Measurements from ENCODE around the gene APLF. TPM values are rescaled to one million over a fixed set of nuclear protein-coding genes. Genes with fewer than 3 reads are reported as not detected.

APLF gene, protein sequence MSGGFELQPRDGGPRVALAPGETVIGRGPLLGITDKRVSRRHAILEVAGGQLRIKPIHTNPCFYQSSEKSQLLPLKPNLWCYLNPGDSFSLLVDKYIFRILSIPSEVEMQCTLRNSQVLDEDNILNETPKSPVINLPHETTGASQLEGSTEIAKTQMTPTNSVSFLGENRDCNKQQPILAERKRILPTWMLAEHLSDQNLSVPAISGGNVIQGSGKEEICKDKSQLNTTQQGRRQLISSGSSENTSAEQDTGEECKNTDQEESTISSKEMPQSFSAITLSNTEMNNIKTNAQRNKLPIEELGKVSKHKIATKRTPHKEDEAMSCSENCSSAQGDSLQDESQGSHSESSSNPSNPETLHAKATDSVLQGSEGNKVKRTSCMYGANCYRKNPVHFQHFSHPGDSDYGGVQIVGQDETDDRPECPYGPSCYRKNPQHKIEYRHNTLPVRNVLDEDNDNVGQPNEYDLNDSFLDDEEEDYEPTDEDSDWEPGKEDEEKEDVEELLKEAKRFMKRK
- total RNA-seq (2022) (4.2 and 4.5 TPM in 2 replicates), Bru-seq, nascent RNA (percentile 48 among the genes with signal in this experiment), BruChase-seq, experiment 1, labeled RNA remaining after a 6-hour chase (percentile 45 among the genes with signal in this experiment), BruChase-seq, experiment 2, labeled RNA remaining after a 2-hour chase (percentile 48 among the genes with signal in this experiment)
- long read RNA-seq, partial matches to known transcripts = 1 of 6 reads
- long read RNA-seq, other reads (novel, unspliced or antisense) = 2 of 6 reads

DNA sequence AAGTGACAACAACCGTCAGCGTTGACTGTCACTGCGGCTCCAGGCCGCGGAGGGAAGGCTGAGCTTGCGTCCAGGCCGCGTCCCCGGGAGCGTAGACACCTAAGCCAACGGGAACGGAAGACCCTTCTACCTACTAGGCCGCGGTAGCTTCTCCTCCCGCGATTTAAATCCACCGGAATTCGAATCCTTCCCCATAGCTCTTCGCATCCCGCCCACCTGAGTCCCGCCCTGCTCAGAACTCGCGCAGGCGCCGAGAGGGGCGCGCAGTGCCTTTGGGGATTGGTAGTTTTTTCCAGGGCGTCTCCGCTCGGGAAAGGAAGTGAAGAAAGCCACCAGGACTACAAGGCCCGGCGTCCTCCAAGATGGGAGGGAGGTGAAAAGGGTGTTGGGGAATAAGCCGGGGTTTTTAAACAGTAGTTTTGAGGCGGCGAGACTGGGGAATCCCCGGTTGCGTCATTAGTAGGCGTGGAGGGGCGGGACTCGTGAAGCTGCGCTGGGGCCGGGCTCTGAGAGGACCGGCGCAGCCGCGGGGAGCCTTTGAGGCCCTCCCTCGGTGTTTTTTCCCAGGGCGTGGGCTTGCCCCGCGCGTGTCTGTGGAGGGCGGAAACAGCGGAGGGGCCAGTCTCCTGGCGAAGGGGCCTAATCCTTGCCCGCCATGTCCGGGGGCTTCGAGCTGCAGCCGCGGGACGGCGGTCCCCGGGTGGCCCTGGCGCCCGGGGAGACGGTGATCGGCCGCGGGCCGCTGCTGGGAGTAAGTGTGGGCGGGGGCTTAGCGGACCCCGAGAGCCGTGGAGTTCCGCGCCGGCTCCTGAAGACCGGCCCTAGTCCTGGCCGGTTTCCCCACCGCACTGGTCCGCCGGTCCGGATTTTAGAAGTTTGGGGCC is at the start of gene APLF, which contains the start of gene FBXO48:
APLF (plus strand) TSS at position 509 of the 884 bp plus-strand sequence; CDS start at position 656, 147 bp downstream.
FBXO48 (minus strand) TSS at position 218 of the 884 bp plus-strand sequence. CDS start 2,149 bp downstream, outside the sequence.
- intact Hi-C loops (cut with micrococcal nuclease; ENCODE audit: unreplicated experiment) = loop anchor here (5.0 to 10.0 kb wide), 2 partner anchors 440 to 1193 kb away; no protein-coding TSS in a partner anchor

DNA sequence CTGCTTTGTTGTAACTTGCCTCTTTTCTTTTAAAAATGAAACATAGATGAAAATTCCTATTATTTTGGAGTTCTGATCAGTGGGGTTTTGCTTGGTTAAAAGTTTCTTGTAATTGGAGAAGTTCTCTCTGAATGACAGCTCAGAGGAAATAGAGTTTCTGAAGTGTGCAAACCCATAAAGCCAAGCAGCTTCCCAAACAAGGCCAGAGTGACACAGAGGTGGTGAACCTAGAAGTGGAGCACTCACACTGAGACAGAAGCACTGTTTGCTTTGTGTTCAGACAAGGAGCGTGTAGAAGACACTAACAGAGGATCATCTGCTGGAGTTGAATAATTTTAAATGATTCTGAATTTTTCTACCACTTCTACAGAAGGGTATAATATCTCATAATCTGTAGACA is 49.5 kb upstream of the APLF start:
- CTCF ChIA-PET = interaction anchor here (0.9 kb wide), 1 partner anchor 23 kb away, joined by 3 read pairs; no protein-coding TSS in a partner anchor
- Mint-ChIP-seq H3K27ac (ENCODE audit: unreplicated experiment) (no peak overlapping the region), H3K36me3 (ENCODE audit: insufficient read depth, unreplicated experiment) (no peaks in the 10 kb centered on the region), H3K27me3 (ENCODE audit: unreplicated experiment) (peaks cover 47% of the 10 kb centered on the region), H3K4me3 (ENCODE audit: low read depth, unreplicated experiment) (no peak overlapping the region), H3K9me3 (ENCODE audit: low read depth, unreplicated experiment) (no peaks in the 10 kb centered on the region), H3K4me1 (ENCODE audit: low read depth, unreplicated experiment) (no peaks in the 10 kb centered on the region)
- TF ChIP-seq, protein P1, sequence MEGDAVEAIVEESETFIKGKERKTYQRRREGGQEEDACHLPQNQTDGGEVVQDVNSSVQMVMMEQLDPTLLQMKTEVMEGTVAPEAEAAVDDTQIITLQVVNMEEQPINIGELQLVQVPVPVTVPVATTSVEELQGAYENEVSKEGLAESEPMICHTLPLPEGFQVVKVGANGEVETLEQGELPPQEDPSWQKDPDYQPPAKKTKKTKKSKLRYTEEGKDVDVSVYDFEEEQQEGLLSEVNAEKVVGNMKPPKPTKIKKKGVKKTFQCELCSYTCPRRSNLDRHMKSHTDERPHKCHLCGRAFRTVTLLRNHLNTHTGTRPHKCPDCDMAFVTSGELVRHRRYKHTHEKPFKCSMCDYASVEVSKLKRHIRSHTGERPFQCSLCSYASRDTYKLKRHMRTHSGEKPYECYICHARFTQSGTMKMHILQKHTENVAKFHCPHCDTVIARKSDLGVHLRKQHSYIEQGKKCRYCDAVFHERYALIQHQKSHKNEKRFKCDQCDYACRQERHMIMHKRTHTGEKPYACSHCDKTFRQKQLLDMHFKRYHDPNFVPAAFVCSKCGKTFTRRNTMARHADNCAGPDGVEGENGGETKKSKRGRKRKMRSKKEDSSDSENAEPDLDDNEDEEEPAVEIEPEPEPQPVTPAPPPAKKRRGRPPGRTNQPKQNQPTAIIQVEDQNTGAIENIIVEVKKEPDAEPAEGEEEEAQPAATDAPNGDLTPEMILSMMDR (IDR thresholded peaks at IDR 0.05; ENCODE audit: unreplicated experiment) = no peak
- no TSS peak for BruUV-seq (replicated peaks)
- DNase-seq = no peak
- intact Hi-C loops (cut with micrococcal nuclease; ENCODE audit: unreplicated experiment) = no loop called here

More for the DNA sequence above, at the start of gene APLF, which contains the start of gene FBXO48:
- DNase-seq = peak; percentile 96
- H3K27me3 Mint-ChIP-seq (ENCODE audit: unreplicated experiment) = no peaks in the 10 kb centered on the region
- TF ChIP-seq, protein P1 (IDR thresholded peaks at IDR 0.05; ENCODE audit: unreplicated experiment) = no peak
- peaks cover 21% of the 10 kb centered on the region for H3K4me1 Mint-ChIP-seq (ENCODE audit: low read depth, unreplicated experiment)
- H3K9me3 Mint-ChIP-seq (ENCODE audit: low read depth, unreplicated experiment) = no peaks in the 10 kb centered on the region
- CTCF ChIA-PET = interaction anchor here (0.6 to 1.4 kb wide), 9 partner anchors 9 to 441 kb away, joined by 3 to 16 read pairs (median 3); no protein-coding TSS in a partner anchor
- H3K4me3 Mint-ChIP-seq (ENCODE audit: low read depth, unreplicated experiment) = peak within 1 kb of the TSS; percentile 93
- peak within 1 kb of the TSS; percentile 94 for H3K27ac Mint-ChIP-seq (ENCODE audit: unreplicated experiment)
- peaks cover 23% of the 10 kb centered on the region for H3K36me3 Mint-ChIP-seq (ENCODE audit: insufficient read depth, unreplicated experiment)
- BruUV-seq (replicated peaks) = no TSS peak

DNA sequence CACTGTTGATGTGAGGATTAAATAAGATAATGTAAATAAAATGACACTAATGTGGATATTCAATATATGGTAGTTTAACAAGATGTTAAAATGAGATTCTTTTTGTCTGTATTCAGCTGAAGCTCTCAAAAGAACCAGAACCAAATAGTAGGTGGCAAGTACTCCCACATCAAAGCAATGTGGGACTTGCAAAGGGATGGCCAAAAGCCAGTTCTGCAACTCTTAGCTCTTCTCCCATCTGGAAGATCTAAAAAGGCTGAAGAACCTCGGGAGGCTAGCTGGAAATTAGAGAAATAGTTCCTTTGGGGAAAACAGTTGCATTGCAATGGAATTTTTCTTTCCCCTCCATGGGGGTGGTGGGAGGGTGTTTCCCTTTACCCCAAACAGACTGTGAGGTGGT is 49.0 kb upstream of the APLF start:
- TF ChIP-seq, protein P1 (IDR thresholded peaks at IDR 0.05; ENCODE audit: unreplicated experiment) = no peak
- Mint-ChIP-seq H3K27ac (ENCODE audit: unreplicated experiment) (no peak overlapping the region), H3K9me3 (ENCODE audit: low read depth, unreplicated experiment) (no peaks in the 10 kb centered on the region), H3K27me3 (ENCODE audit: unreplicated experiment) (peaks cover 47% of the 10 kb centered on the region), H3K4me1 (ENCODE audit: low read depth, unreplicated experiment) (no peaks in the 10 kb centered on the region), H3K36me3 (ENCODE audit: insufficient read depth, unreplicated experiment) (no peaks in the 10 kb centered on the region), H3K4me3 (ENCODE audit: low read depth, unreplicated experiment) (no peak overlapping the region)
- intact Hi-C loops (cut with micrococcal nuclease; ENCODE audit: unreplicated experiment) = no loop called here
- no TSS peak for BruUV-seq (replicated peaks)
- CTCF ChIA-PET = interaction anchor here (0.9 kb wide), 1 partner anchor 22 kb away, joined by 3 read pairs; no protein-coding TSS in a partner anchor
- DNase-seq = no peak
